Embryonic facial prominence (tissue), 1 donor: ENCODE measurements around the gene RESP18.
A peak's percentile ranks its signal among the peaks of the same experiment; 100 is the strongest.

Source experiments
- DNase-seq: peaks from one replicate; pipeline ENCODE4 v3.0.0-alpha.2; 2016; ENCODE audit errors: extremely low spot score

RESP18 gene

GRCh38 chr2:219277703-219278654, 54.6 kb downstream of the RESP18 start:
- peak; percentile 73 for DNase-seq
